ENCODE results near the gene C3orf18.

DNA sequence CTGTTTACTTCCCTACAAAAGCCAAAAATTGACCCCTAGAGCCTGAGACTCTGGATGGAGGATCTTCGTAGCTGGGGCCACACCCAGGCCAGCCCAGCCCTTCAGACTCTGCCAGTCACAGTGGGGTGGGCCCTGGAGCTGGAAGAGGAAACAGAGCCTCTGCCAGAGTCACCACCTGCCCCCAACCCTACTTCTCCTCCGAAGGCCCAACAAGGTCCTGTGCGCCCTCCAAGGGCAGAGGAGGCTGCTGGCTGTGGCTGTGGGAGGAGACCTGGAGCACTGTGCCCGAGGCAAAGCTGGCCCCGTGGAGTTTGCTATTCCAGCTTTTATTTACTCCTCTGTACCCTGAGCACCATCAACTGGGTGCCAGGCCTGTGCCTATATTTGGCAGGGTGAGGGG, 25.0 kb upstream of the C3orf18 start:
- TF ChIP-seq SP1 (IDR thresholded peaks at IDR 0.05) (no peak), TARDBP (IDR thresholded peaks at IDR 0.05) (no peak), FOXA1 (IDR thresholded peaks at IDR 0.05) (no peak), BHLHE40 (IDR thresholded peaks at IDR 0.05; ENCODE audit: borderline replicate concordance) (no peak), PKNOX1 (IDR thresholded peaks at IDR 0.05) (no peak), ELF4 (IDR thresholded peaks at IDR 0.05) (no peak), HDGF (IDR thresholded peaks at IDR 0.05; ENCODE audit: borderline replicate concordance) (no peak), SUZ12 (IDR thresholded peaks at IDR 0.05) (no peak), ARNT (IDR thresholded peaks at IDR 0.05) (no peak), FOXM1 (IDR thresholded peaks at IDR 0.05; ENCODE audit: borderline replicate concordance) (no peak)
